ENCODE data around the gene SCTR.

SCTR gene

DNA sequence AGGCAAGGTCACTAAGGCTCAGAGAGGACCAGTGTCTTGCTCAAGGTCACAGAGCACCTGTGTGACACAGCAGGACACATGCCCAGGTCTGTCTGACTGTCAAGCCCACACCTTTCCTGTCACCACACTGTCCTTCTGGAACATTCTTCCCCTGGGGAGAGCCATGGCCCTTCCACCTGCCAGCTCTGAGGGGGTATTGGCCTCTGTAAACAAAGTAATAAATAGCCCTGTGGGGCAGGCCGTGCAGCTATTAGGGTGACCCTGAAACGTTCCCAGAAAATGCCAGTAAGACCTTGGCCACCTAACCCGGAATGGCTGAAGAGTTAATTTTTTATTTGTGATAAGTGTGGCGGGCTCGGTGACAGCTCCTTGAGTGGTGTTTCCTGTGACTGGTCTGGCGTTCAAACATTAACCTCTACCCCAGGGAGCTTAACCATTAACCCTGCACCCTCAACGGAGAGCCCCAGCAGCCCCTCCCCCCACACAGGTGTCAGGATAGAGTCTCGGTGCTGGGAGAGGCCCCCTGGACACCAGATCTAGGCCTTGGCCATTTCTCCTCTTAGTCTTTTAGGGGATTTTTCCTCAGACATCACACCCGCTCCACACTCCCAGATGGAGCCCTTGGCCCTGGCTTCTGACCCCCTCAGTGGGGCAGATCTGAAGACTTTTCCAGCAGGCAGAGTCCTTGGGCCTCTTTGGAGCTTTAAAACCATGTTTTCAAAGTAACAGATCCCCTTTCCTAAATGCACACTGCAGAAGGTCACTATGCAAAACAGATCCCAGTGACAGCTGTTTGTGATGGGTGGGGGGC is 36.6 kb downstream of the SCTR start:
- DNase-seq (ENCODE audit: low read depth): no peak

GRCh38 chr2:119486886-119487285 is 37.4 kb downstream of the SCTR start:
- peak; percentile 31 for DNase-seq (ENCODE audit: low read depth)

- DNase-seq (ENCODE audit: low read depth): no peak
Measured at GRCh38 chr2:119486196-119486827, 38.0 kb downstream of the SCTR start.

DNA sequence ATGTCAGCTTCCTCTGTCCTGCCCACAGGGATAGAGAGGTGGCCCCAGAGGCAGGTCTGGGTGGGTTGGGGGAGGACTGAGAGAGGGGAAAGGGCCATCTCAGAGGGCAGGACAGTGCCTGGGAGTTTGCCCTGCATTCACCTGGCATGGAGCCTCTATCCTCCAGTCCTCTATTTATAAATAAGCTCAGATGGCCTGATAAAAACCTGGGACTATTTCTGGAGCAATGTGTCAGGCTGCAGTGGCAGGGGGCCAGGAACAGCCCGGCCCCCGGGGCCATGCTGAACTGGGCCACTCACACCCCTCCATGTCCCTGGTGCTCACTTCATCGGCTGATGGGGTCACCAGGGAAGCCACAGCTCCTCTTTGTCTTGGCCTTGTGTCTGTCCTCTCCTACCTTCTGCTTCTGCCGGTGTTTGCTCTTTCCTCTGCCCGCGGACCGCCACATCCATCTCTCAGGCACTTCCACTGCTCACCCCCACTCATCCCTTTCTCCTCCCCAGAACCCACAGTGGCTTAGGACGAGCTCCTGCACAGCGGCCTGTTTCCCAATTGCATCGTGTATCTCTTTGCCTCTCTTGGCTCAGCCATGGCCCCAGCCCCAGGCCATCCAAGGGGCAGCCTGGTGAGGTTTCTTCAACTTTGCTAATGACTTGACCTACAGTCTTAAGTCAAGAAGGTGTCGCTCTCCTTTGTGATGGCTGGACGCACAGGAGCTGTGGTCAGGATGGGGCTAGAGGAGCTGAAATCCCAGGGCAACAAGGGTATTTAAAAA is 38.8 kb downstream of the SCTR start:
- DNase-seq (ENCODE audit: low read depth): no peak

DNA sequence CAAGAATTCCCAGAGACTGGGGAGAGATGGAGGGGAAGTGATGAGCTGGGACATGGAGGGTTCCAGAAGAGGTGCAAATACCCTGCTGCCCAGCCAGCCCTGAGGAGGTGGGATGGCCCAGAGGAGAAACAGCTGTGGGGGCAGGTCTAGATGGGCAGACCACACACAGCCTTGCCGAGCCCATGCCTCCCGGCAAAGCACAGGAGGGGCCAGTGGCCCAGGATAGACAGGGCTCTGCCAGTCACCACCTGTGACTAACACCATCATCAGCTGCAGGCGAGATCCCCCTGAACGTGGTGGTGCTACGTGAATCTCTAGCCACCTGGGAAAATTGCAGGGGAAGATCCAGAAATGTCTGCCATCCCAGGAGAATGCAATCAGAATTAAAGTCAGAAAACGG is 39.4 kb downstream of the SCTR start:
- DNase-seq (ENCODE audit: low read depth): no peak

GRCh38 chr2:119483896-119484718 is 40.2 kb downstream of the SCTR start:
- no peak for DNase-seq (ENCODE audit: low read depth)

DNA sequence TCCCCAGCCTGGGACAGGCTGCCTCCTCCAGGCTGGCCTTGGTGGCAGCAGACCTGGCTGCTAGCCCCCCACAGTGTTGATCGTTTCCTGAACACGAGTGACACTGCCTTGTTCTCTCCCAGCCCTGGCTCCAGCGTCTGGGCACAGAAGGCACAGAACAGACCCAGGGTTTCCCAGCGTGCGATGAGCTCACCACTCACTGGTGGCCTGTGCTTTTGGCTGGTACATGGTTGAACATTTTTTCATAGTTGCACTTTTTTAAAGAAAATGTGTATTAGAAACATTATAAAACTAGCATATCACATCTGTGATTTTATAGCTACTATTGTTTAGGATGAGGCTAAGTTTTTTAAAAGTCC is 40.9 kb downstream of the SCTR start:
- no peak for DNase-seq (ENCODE audit: low read depth)

GRCh38 chr2:119482481-119483394 is 41.5 kb downstream of the SCTR start:
- DNase-seq (ENCODE audit: low read depth): no peak

DNA sequence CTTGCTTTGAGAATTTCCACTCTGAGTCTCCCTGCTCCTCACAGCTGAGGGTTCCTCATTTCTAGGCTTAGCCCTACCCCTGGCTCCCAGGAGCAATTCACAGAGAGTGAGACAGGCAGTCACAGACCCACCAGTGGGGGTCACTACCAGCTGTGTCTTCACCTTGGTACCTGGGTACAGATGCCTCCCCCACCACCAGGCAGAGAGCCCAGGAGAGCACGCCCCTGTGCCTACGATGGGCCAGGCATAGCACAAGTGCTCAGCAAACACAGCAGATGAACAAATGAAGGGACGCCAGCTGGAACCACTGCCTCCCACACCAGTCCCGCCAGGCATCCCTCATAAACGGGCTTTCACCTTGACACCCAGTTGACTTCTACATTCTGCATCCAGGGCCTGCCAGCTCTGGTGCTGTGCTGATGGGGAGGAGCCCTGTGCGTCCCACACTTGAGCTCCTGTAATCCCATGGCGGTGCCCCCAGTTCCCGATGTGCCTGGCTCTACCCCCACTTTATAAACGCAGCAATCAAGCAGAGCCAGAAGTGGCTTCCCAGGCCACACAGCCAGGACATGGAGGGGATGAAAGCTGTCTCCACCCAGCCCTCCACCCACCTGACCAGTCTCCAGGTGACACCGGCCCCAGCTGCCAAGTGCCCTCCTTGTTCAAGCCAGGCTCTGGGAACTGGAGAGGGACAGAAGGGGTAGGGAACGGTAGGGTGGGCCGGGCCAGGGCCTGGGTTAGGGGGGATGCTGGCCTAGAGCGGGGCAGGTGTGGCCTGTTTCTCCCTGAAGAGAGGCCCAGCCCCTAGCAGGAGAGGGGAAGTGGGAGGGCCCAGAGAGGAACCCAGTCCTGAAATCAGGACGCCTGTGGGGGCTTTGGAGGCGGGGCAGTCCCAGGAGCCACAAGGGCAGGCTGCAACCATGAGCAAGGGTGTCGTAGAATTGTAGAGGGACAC is 42.5 kb downstream of the SCTR start:
- DNase-seq (ENCODE audit: low read depth): no peak

- no peak for DNase-seq (ENCODE audit: low read depth)
Measured at GRCh38 chr2:119480718-119481142, 43.6 kb downstream of the SCTR start.

GRCh38 chr2:119480184-119480583 is 44.1 kb downstream of the SCTR start:
- no peak for DNase-seq (ENCODE audit: low read depth)

- no peak for DNase-seq (ENCODE audit: low read depth)
Measured at GRCh38 chr2:119478978-119479295, 45.3 kb downstream of the SCTR start.

GRCh38 chr2:119478188-119478977 is 45.9 kb downstream of the SCTR start:
- no peak for DNase-seq (ENCODE audit: low read depth)

DNA sequence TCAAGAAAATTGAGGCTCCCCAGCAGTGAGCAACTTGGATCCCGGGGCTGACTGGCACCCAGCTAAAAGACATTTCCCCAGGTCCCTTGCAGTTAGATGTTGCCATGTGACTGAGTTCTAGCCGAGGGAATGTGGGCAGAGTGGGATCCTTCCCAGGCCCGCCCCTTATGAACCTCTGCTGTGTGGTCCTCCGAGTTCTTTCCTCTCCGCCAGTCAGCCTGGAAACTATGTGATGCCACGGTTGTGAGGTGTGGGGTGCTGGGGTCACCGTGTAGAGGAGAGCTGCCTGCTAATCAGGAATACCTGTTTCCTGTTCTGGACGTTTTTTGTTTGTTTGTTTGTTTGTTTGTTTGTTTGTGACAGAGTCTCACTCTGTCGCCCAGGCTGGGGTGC is 47.2 kb downstream of the SCTR start:
- no peak for DNase-seq (ENCODE audit: low read depth)

DNA sequence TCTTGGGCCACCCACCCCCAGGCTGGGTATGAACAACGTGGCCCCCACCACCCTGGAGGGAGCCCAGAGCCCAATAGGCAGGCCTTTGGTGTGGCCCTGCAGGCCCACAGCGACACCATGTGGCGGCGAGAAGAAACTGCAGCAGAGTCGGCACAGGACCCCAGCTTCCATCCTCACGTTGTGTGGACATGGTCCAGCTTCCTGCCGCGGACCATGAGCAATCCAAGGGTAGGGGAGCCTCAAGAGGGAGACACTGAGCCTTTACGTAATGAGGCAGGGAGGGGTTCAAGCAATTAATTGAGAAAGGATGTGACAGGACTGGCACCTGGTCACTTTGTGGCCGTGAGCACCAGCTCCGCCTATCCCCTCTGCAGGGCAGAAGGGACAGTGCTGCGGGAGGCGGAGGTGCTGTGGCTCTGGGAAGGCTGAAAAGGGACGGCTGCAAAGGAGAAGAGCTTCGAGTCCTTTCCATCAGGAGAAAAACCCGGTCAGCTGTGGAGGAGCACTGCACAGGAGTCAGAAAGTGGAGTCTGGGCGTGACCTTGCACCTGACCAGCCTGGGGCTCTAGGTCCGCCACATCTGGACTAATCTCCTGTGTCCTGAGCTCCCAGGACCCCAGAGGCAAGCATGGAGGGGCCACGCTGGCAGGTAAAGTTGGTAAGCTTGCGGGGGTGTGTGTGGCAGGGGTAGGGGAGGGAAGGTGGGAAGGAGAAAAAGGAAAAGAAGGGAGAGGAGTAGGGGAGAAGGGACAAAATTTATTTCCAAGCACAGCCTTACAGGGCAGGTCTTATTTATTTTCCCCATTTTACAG is 47.8 kb downstream of the SCTR start:
- peak; percentile 58 for DNase-seq (ENCODE audit: low read depth)

GRCh38 chr2:119475857-119476244 is 48.4 kb downstream of the SCTR start:
- DNase-seq (ENCODE audit: low read depth): no peak

DNA sequence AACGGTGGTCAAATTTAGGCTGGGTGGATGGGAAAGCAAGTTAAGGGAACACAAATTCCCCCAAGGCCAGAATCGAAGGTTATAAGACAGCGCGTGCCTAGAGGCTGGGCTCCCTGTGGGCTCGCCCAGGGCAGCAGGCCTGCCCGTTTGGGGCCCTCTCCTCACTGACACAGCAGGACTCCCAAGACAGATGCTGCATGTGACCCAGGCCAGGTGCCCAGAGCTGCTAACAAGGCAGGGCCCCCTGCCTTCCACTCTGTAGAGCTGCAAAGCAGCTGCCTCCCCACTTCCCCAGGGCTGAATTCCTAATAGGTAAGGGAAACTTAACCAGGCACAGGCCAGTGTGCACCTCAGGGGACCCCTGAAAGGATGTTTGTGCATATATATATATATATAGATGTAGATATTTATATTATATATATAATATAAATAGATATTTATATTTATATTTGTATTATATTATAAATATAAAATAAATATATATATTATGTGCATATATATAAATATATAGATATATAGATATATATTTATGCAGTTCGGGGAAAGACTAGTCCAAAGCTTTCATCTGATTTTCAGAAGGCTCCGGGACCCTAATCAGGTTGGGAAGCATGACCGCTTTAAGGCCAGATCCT is 48.9 kb downstream of the SCTR start:
- DNase-seq (ENCODE audit: low read depth): no peak
